Neural crest cell (in vitro differentiated cells): ENCODE results near the gene S100A14. TPM values are rescaled to one million over a fixed set of nuclear protein-coding genes. Genes with fewer than 3 reads are reported as not detected.
A peak's percentile ranks its signal among the peaks of the same experiment; 100 is the strongest.

Experiments
- DNase-seq: peaks from one replicate; pipeline ENCODE4 v3.0.0; 2021; ENCODE audit warnings: low read depth, mixed read lengths, low spot score
- H3K27ac Mint-ChIP-seq: one replicate; pipeline ENCODE4 v1.8.0; 2021; ENCODE audit warnings: mild to moderate bottlenecking, mixed read lengths; ENCODE audit not compliant: unreplicated experiment
- H3K27me3 Mint-ChIP-seq: 2 replicates; pipeline ENCODE4 v1.8.0; 2021; ENCODE audit warnings: low read depth, mild to moderate bottlenecking, mixed read lengths
- H3K36me3 Mint-ChIP-seq: 2 replicates; pipeline ENCODE4 v1.8.0; 2021; ENCODE audit warnings: low read depth, mild to moderate bottlenecking, mixed read lengths
- H3K4me1 Mint-ChIP-seq: 2 replicates; pipeline ENCODE4 v1.8.0; 2021; ENCODE audit warnings: mixed read lengths
- H3K4me3 Mint-ChIP-seq: one replicate; pipeline ENCODE4 v1.8.0; 2021; ENCODE audit warnings: mild to moderate bottlenecking, mixed read lengths
- H3K9me3 Mint-ChIP-seq: 2 replicates; pipeline ENCODE4 v1.8.0; 2021; ENCODE audit warnings: mixed read lengths
- CTCF ChIP-seq: fragments of 200-600 bp; sonication (generic); conservative IDR thresholded peaks from 2 replicates; pipeline ENCODE4 v1.5.0; 2021; ENCODE audit warnings: antibody characterized with exemption, mild to moderate bottlenecking
- total RNA-seq: library from RNA; stranded (reverse); gene quantifications from 2 replicates; pipeline ENCODE4 v1.2.1, GENCODE V29; 2021

The S100A14 gene
- total RNA-seq, 1 donor from 2014 or later = not detected

GRCh38 chr1:153627715-153628626 is 11.8 kb upstream of the S100A14 start, which contains the start of gene S100A1:
TSS of gene S100A1 (plus strand) at chr1:153628434. CDS start at chr1:153630522, 2,088 bp downstream.
- H3K9me3 Mint-ChIP-seq = no peaks in the 10 kb centered on the region
- H3K4me3 Mint-ChIP-seq = peak within 1 kb of the TSS; percentile 90
- no peaks in the 10 kb centered on the region for H3K36me3 Mint-ChIP-seq
- no peak for DNase-seq
- no peak for TF ChIP-seq CTCF
- H3K4me1 Mint-ChIP-seq = peaks cover 43% of the 10 kb centered on the region
- H3K27me3 Mint-ChIP-seq = no peaks in the 10 kb centered on the region
- peak within 1 kb of the TSS; percentile 96 for H3K27ac Mint-ChIP-seq

GRCh38 chr1:153626904-153627714 is 11.0 kb upstream of the S100A14 start, which contains the start of gene S100A13:
TSS of gene S100A13 (minus strand) at chr1:153627505. CDS start at chr1:153626472, 1,033 bp downstream.
- H3K9me3 Mint-ChIP-seq = no peaks in the 10 kb centered on the region
- H3K36me3 Mint-ChIP-seq = no peaks in the 10 kb centered on the region
- H3K27ac Mint-ChIP-seq = peak within 1 kb of the TSS; percentile 96
- peaks cover 47% of the 10 kb centered on the region for H3K4me1 Mint-ChIP-seq
- peak; percentile 87 for DNase-seq
- peak within 1 kb of the TSS; percentile 90 for H3K4me3 Mint-ChIP-seq
- H3K27me3 Mint-ChIP-seq = no peaks in the 10 kb centered on the region
- TF ChIP-seq CTCF = peak; percentile 77

GRCh38 chr1:153626477-153626903 is 10.4 kb upstream of the S100A14 start:
- no peak overlapping the region for H3K27ac Mint-ChIP-seq
- no peaks in the 10 kb centered on the region for H3K36me3 Mint-ChIP-seq

GRCh38 chr1:153624965-153625611 is 9.0 kb upstream of the S100A14 start:
- no peak overlapping the region for H3K27ac Mint-ChIP-seq
- DNase-seq = no peak
- peak overlapping the region; percentile 27 for H3K4me3 Mint-ChIP-seq
- peaks cover 47% of the 10 kb centered on the region for H3K4me1 Mint-ChIP-seq
- H3K36me3 Mint-ChIP-seq = no peaks in the 10 kb centered on the region
- H3K9me3 Mint-ChIP-seq = no peaks in the 10 kb centered on the region
- no peak for TF ChIP-seq CTCF
- no peaks in the 10 kb centered on the region for H3K27me3 Mint-ChIP-seq

More at GRCh38 chr1:153626477-153626903, 10.4 kb upstream of the S100A14 start:
- no peaks in the 10 kb centered on the region for H3K9me3 Mint-ChIP-seq
- peaks cover 47% of the 10 kb centered on the region for H3K4me1 Mint-ChIP-seq
- no peak for TF ChIP-seq CTCF
- H3K27me3 Mint-ChIP-seq = no peaks in the 10 kb centered on the region
- H3K4me3 Mint-ChIP-seq = peak overlapping the region; percentile 90
- no peak for DNase-seq

- H3K27me3 Mint-ChIP-seq = no peaks in the 10 kb centered on the region
- H3K9me3 Mint-ChIP-seq = no peaks in the 10 kb centered on the region
- H3K4me3 Mint-ChIP-seq = no peak overlapping the region
- no peak for DNase-seq
- TF ChIP-seq CTCF = no peak
- H3K36me3 Mint-ChIP-seq = no peaks in the 10 kb centered on the region
- peaks cover 43% of the 10 kb centered on the region for H3K4me1 Mint-ChIP-seq
- H3K27ac Mint-ChIP-seq = no peak overlapping the region
These were observed 7.0 kb upstream of the S100A14 start for GRCh38 chr1:153623101-153623500.
